Pancreas (tissue), 10 donors: ENCODE results near the gene RANBP10. TPM values are rescaled to one million over a fixed set of nuclear protein-coding genes. Genes with fewer than 3 reads are reported as not detected.
A peak's percentile ranks its signal among the peaks of the same experiment; 100 is the strongest.

Source experiments
- ATAC-seq, 4 donors: fragments of 200-7000 bp; cut with Tn5 transposase; one replicate each; pipeline versions ENCODE4 v1.8.0 to v1.9.1; 2020; ENCODE audit warnings: mild to moderate bottlenecking in 4 of 4, moderate library complexity in 4 of 4
- DNase-seq, 6 donors: peaks; one replicate each; pipeline ENCODE4 v3.0.0-alpha.2; 2020
- FAIRE-seq: peaks from 2 replicates; lab custom pipeline; 2012; peaks lifted over from hg19 to GRCh38; lab: Jason Lieb, UNC
- H3K27ac ChIP-seq, 4 donors: fragments of 200-600 bp; sonication (generic); 1 replicate in 3 of 4; 2 replicates in 1 of 4; pipeline versions ENCODE4 v1.5.0 to v1.8.0; 2020
- H3K27me3 ChIP-seq, 4 donors: fragments of 200-600 bp; one replicate each; pipeline ENCODE4 v1.8.0; 2021
- H3K36me3 ChIP-seq, 3 donors: fragments of 200-600 bp; sonication (generic) in 1 of 3; one replicate each; pipeline versions ENCODE4 v1.5.0 to v1.8.0; 2020 to 2021
- H3K4me1 ChIP-seq, 3 donors: fragments of 200-600 bp; one replicate each; pipeline ENCODE4 v1.8.0; 2021
- H3K4me3 ChIP-seq, 4 donors: fragments of 200-600 bp; sonication (generic) in 2 of 4; one replicate each; pipeline versions ENCODE4 v1.5.0 to v1.8.0; 2020 to 2021
- H3K9me3 ChIP-seq, 4 donors: fragments of 200-600 bp; one replicate each; pipeline ENCODE4 v1.8.0; 2021
- WGBS, 2 donors: extraction: QIAGEN DNeasy Blood & Tissue Kit; methylation state at CpG; one replicate each; pipeline ENCODE4 v1.1.7; 2013; 5-methylcytosine and 5-hydroxymethylcytosine counted together
- intact Hi-C, 3 donors: fragments of 100-400 bp; cut with DNase I; formaldehyde crosslinking; loops; one replicate each; pipeline versions ENCODE4 v1.11.1 to v1.14.2; 2022
- polyA plus RNA-seq, 2 donors: library from polyadenylated mRNA; stranded (reverse); fragments of 200-250 nt; gene quantifications; one replicate each; pipeline ENCODE4 v1.2.3, GENCODE V29; 2013
- total RNA-seq, 6 donors: library from RNA; stranded (reverse); fragmentation: NEBNext Ultra II Directional in 4 of 6; extraction: Animal tissue kit (Norgen Biotek cat#: 25700) in 4 of 6; gene quantifications; one replicate each; pipeline versions ENCODE4 v1.2.1 to v1.2.4, GENCODE V29; 2021 to 2023
- TF ChIP-seq, protein P1 (sequence below), 4 donors: fragments of 200-600 bp; sonication (generic) in 3 of 4; IDR thresholded peaks; one replicate each; pipeline versions ENCODE4 v1.5.0 to v1.8.0; 2021; ENCODE audit warnings: antibody characterized with exemption in 4 of 4
- donor health status: healthy with polysubstance abuse.
- donor health status: DM: no; HTN: no; CAD: no; lungs with moderate emphysema.
- donor health status: DM: no; HTN: no; CAD: no.
- donor health status: control.
- donor health status: control.
- donor health status: Bipolar disorder and iron deficiency.
- donor health status: DM: yes; HTN: yes; CAD: no.
- donor health status: DM: no; HTN: no; CAD: no.
- donor health status: DM: no; HTN: no; CAD: no.
- donor health status: DM: yes; HTN: yes; CAD: no.

The RANBP10 gene
- total and polyA plus RNA-seq, 8 donors, result 8.7 to 15.4 (median 11.6) TPM

DNA sequence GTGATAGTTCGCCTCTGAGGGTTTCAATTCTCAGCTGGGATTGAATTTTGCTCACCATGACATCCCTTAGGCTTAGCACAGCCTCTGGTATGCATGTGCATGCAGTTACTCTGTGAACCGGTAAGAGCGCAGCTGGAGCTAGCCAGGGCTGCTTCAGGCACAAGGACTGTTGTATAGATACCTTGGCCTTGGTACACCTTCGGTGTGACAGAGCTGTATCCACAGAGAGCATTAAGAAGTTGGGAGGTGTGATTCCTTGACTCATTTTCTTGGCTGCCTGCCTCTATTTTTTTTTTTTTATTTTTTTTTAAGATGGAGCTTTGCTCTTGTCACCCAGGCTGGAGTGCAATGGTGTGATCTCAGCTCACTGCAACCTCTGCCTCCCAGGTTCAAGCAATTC is 38.1 kb upstream of the RANBP10 start:
- H3K9me3 ChIP-seq, result no peaks in the 10 kb centered on the region
- H3K27me3 ChIP-seq, result no peaks in the 10 kb centered on the region
- WGBS, 2 donors, result 57 to 59% methylated on average over 4 of the region's 4 CpGs
- peaks cover 14 to 35% (median 19%) of the 10 kb centered on the region in 3 donors for H3K4me1 ChIP-seq
- intact Hi-C loops, result no loop called here
- TF ChIP-seq, protein P1, sequence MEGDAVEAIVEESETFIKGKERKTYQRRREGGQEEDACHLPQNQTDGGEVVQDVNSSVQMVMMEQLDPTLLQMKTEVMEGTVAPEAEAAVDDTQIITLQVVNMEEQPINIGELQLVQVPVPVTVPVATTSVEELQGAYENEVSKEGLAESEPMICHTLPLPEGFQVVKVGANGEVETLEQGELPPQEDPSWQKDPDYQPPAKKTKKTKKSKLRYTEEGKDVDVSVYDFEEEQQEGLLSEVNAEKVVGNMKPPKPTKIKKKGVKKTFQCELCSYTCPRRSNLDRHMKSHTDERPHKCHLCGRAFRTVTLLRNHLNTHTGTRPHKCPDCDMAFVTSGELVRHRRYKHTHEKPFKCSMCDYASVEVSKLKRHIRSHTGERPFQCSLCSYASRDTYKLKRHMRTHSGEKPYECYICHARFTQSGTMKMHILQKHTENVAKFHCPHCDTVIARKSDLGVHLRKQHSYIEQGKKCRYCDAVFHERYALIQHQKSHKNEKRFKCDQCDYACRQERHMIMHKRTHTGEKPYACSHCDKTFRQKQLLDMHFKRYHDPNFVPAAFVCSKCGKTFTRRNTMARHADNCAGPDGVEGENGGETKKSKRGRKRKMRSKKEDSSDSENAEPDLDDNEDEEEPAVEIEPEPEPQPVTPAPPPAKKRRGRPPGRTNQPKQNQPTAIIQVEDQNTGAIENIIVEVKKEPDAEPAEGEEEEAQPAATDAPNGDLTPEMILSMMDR (IDR thresholded peaks at IDR 0.05), result no peak
- no peak overlapping the region for H3K27ac ChIP-seq
- H3K4me3 ChIP-seq, result no peak overlapping the region
- no peak for FAIRE-seq
- no peaks in the 10 kb centered on the region for H3K36me3 ChIP-seq
- DNase-seq, result no peak
- no peak for ATAC-seq

DNA sequence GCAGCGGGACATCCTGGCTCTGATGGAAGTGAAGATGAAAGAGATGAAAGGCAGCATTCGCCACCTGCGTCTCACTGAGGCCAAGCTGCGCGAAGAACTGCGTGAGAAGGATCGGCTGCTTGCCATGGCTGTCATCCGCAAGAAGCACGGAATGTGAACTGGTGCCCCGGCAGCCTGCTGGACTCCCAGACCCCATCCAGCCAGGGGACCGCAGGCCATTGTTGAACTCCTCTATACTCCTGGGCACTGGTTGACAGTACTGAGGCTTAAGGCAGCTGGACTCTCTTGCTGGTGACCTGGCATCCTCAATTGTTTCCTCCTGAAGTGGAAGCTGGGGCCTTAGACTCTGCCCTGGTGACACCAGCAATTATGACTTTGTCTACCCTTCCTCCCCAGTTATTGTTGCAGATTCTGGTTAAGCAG is 37.0 kb upstream of the RANBP10 start:
- intact Hi-C loops, result no loop called here

DNA sequence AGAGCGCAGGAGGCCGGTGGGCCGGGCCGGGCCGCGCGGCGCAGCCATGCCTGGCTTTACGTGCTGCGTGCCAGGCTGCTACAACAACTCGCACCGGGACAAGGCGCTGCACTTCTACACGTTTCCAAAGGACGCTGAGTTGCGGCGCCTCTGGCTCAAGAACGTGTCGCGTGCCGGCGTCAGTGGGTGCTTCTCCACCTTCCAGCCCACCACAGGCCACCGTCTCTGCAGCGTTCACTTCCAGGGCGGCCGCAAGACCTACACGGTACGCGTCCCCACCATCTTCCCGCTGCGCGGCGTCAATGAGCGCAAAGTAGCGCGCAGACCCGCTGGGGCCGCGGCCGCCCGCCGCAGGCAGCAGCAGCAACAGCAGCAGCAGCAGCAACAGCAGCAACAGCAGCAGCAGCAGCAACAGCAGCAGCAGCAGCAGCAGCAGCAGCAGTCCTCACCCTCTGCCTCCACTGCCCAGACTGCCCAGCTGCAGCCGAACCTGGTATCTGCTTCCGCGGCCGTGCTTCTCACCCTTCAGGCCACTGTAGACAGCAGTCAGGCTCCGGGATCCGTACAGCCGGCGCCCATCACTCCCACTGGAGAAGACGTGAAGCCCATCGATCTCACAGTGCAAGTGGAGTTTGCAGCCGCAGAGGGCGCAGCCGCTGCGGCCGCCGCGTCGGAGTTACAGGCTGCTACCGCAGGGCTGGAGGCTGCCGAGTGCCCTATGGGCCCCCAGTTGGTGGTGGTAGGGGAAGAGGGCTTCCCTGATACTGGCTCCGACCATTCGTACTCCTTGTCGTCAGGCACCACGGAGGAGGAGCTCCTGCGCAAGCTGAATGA is 36.4 kb upstream of the RANBP10 start:
- Histone ChIP-seq H3K4me1 (peaks cover 8 to 26% (median 19%) of the 10 kb centered on the region in 3 donors), H3K4me3 (peak overlapping the region; percentile 53 to 83 (median 70)), H3K27me3 (no peaks in the 10 kb centered on the region), H3K27ac (peak overlapping the region; percentile 82 to 100 (median 98)), H3K9me3 (no peaks in the 10 kb centered on the region), H3K36me3 (no peaks in the 10 kb centered on the region)
- 0% methylated on average over 65 to 67 of the region's 67 CpGs for WGBS, 2 donors
- DNase-seq (peak; percentile 45 to 83 (median 60)), ATAC-seq (peak; percentile 10 to 38 (median 12)), FAIRE-seq (no peak)
- TF ChIP-seq, protein P1 (IDR thresholded peaks at IDR 0.05), result no peak
- intact Hi-C loops, result no loop called here

More for the DNA sequence above, 37.0 kb upstream of the RANBP10 start:
- Histone ChIP-seq H3K4me3 (peak overlapping the region; percentile 53 to 83 (median 70)), H3K9me3 (no peaks in the 10 kb centered on the region), H3K36me3 (no peaks in the 10 kb centered on the region), H3K27ac (peak overlapping the region; percentile 82 to 100 (median 98)), H3K4me1 (peaks cover 14 to 32% (median 19%) of the 10 kb centered on the region in 3 donors), H3K27me3 (no peaks in the 10 kb centered on the region)
- TF ChIP-seq, protein P1 (IDR thresholded peaks at IDR 0.05), result no peak
- DNase-seq (peak in 1 of 6 donors; percentile 70), FAIRE-seq (no peak), ATAC-seq (no peak)
- WGBS, 2 donors, result 5% methylated on average over 11 of the region's 11 CpGs

DNA sequence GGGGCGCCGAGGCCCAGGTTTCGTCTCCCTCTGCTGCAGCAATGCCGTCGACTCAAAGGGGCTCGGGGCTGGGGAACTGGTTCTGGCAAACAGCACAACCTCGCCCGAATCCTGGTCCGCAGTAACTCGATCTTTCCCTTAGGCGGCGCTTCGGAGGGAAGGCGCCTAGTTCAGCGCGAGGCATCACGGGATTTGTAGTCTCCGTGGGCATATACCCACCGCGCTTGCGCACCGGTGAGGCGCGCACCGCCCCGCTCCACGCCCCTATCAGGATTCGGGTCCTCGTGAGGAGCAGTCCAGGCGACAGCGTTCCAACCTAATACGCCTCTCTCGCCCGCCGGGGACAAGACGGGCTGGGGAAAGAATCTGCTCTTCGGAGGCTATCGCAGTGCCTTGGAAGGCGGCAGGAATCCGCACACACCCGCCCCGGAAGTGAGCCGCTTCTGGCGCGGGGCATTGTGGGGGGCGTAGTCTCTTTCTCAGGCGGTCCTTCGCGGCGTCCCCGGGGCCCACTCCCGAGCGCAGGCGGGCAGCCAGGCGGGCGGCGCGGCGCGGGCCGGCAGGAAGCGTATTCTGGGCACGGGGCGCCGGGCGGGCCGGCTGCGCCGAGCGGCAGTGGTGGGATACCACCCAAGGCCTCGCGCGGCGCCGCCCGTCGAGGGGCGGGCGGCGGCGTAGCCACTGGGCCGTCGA is 35.6 kb upstream of the RANBP10 start, which contains the start of gene THAP11:
Gene THAP11, plus strand, starts transcription at position 505 of the 693 bp plus-strand sequence. CDS start 235 bp downstream, outside the sequence.
- Histone ChIP-seq H3K4me1 (peaks cover 8 to 26% (median 19%) of the 10 kb centered on the region in 3 donors), H3K27me3 (no peaks in the 10 kb centered on the region), H3K4me3 (peak within 1 kb of the TSS; percentile 53 to 83 (median 70)), H3K9me3 (no peaks in the 10 kb centered on the region), H3K36me3 (no peaks in the 10 kb centered on the region), H3K27ac (peak within 1 kb of the TSS; percentile 82 to 100 (median 98))
- peak; percentile 93 to 97 (median 94) for DNase-seq
- intact Hi-C loops, result no loop called here
- WGBS, 2 donors, result 0% methylated on average over 69 to 83 of the region's 83 CpGs
- TF ChIP-seq, protein P1 (IDR thresholded peaks at IDR 0.05), result peak; percentile 66 to 86 (median 70)
- ATAC-seq, result peak; percentile 71 to 86 (median 75)
- no peak for FAIRE-seq
